GM19372 (cell line): ENCODE measurements around the gene EXOC6B.

Experiments
- ATAC-seq: cut with Tn5 transposase; IDR thresholded peaks from one replicate; pipeline ENCODE4 v1.9.1; 2021; ENCODE audit warnings: mild to moderate bottlenecking, low read depth, moderate library complexity; ENCODE audit not compliant: unreplicated experiment

The EXOC6B gene

DNA sequence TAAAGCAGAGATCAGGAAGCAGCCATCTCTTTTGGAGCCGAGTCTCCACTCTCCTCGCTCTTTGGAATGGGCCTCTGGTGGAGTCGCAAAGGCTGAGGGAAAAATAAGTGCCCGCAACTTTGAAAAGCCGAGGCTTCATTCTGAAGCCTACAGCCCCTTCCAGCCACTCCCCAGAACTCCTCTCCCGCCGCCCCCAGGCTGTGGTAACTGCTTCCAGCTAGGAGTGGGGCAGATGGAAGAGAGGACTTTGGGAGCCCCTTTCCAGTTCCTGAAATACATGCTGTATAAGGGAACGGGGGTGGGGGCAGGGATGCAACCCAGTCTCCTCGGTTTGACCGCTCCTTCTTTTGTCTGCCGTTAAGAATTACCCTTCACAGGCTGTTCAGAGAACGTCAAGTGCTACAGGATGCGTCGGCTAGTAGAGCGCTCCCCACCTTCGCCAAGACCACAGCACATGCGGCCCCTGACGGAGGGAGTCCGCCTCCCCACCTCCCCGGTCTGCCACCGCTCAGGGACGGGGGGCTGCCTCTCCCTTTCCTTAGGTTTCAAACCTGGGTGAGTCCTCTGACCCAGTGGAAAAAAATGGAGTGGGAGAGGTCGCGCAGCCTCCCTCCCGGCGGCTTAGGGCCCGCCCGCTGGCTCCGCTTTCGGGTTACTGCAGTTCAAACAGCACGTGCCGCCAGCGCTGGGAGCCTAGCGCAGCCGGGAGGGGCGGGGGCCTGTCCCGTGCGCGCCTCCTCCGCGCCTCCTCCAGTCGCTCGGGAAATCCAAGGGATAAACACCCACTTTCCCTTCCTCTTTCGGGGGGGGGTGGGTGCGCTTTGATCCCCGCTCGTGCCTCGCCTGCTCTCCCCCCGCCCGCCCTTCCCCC is 683.0 kb downstream of the EXOC6B start:
- ATAC-seq, result no peak

DNA sequence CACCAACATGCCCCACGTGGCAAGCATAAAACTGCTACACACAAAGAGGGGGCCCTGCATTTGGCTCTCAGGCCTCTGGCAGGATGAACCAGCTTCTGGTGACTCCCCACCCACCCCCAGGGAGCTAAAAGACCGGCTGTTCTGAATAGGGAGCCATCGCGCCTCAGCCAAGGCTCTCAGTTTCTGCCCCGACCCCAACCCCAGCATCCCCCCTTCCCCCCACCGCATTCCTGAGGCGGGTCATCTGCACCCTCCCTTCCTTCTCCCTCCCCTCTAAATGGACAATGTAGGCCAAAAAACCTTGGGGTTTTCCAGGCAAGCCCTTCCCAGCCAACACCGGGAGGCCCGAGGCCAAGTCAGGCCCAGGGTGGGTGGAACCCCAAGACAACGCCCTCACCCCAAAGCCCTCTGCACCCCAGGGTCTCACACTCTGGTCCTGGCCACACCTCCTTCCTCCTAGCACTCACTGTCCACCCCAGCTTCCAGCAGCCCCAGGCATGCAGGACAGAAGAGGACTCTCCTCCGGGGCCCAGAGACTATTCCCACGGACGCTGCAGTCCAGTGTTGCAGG is 683.9 kb downstream of the EXOC6B start:
- ATAC-seq, result no peak

DNA sequence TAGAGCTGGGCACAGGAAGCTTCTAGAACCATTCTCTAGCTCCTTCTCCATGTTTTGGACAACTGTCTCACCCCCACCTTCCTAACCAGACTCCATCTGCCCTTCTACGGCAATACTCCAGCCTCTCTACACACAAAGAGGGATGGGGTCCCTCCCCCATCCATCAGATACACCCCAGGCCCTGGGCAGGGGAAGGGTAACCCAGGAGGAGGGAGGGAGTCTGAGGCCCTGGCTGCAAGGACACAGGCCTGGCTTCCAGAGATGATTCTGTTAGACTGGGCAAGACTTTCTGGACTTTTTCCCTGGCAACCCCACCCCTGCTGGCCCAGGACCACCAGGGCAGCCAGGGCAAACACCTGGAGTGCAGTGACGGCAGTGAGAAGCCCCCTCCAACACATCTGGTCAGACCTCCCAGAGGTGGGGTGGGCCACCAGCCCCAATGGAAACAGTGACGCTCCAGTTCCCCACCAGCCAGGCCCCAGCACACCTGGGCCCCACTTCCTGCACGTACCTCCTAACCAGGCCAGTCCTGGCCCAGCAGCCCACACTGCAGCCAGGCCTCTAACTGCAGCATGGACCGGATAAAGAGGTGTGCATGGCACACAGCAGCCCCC is 684.7 kb downstream of the EXOC6B start:
- no peak for ATAC-seq

DNA sequence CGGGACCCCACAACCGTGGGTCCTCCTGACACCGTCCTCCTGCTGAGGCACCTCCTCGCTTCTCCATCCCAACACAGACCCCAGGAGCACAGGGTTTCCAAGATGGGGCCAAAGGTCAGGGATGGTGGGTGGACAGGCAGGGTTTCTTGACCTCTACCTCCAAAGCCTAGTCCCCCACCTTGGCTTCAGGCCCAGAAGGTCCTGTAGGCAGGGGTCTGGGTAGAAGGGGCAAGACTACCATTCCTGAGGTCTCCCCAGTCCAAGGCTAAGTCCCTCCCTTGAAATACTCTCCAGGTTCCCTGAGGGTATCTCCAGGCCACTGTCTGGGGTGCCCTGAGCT is 685.2 kb downstream of the EXOC6B start:
- no peak for ATAC-seq

DNA sequence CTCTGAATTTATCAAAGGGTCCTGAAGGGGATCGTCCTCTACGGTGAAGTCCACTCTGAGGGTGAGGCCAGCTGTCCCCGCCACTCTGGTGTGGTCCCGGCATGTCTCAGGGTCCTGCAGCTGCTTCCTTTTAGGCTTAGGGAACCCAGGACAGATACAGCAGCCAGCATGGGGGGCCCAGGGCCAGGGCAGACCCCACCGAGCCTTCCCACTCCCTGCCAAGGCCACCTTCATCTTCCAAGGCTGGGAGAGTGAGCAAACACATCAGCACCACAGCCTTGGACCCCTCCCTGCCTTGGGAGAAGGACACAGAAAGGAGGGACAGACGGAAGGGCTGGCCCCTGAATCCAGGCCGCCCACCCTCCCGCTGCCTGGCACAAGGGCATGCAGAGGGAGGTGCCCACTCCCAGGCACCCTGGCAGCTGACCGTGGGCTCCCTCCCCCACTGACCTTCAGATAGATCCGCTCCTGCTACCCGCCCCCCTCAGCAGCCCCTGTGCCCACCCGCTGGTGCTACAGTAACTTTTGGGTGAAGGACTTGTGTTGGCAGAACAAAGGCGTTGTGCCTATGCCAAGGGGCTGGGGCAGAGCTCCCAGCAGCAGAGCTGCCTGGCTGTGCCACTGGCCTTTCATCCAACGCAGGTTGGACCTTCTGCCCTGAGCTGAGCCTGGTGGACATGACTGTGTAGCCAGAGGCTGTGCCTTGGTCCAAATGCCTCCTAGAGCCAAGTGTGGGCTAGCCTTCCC is 685.8 kb downstream of the EXOC6B start:
- ATAC-seq, result no peak

DNA sequence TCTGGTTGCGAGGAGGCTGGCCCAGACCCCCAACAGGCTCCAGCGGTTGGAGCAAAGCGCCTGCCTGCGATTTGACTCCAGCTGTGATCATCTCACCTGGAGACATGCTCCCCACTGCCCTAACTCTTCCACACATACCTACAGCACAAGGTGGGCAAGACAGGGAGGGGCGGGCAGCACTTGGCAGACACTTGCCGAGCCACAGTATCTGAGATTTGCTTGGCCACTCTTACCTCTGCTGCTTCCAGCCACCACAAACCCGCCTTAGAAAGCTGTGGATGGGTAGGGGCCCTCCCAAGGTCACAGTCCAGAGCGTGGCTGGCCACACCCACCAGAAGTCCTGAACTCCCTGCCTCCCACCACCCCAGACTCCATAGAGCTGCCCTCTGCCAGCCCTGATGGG is 686.4 kb downstream of the EXOC6B start:
- ATAC-seq, result no peak

DNA sequence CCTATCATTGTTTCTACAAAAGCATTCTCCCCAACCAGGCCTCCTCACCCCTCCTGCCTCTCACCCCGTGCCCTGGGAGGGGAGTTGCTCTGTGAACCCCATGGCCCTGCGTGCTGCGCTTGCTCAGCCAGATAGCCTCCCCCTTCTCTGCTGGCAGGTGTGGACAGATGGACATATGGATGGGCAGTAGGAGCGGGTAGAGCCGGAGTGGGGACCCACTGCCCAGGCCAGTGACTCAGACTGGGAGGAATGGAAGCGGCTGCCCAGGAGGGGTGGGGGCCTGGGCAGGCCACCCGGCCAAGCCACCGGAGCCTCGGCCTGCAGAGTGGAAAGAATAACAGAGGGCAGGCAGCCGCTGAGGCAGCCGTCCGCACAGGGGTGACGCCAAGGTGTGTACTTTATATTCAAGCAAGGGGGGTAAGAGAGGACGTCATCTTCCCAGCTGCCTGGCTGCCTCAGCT is 686.9 kb downstream of the EXOC6B start:
- ATAC-seq, result no peak

DNA sequence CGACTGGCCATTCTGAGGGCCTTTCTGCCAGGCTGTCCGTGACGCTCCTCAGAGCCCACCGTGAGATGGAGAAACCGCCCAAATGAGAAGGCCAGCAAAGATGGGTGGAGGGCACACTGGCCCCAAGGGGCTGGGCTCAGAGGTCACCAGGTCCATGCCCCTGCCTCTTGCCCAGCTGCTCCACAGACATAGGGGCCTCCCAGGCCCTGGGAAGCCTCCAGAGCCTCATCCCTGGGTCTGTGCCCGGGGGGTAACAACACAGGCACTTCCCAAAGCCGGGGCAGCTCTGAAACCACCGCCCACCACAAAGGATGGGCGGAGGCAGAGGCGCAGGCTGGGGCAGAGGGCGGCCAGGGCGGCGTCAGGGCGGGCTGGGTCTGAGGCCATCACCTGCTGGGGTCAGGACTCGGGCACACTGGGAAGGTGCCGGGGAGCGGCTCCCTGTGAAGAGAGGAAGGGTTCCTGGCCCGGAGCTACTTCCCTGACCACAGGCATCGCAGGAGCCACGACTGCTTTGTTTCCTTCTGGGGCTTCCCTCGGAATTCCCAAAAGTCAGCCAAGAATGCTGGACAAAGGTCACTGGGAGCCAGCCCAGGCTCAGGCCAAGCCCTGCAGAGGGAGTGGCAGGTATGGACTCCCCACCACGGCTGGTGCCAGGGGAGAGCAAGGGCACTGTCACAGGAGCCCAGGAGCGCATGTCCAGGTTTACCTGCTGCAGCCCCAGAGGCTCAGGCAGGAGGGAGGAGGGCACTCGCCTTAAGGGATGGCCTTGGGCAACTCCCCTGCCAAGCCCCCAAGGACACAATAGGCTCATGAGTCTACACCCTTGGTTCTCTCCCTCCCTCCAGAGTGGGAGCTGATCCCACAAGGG is 687.6 kb downstream of the EXOC6B start:
- no peak for ATAC-seq

DNA sequence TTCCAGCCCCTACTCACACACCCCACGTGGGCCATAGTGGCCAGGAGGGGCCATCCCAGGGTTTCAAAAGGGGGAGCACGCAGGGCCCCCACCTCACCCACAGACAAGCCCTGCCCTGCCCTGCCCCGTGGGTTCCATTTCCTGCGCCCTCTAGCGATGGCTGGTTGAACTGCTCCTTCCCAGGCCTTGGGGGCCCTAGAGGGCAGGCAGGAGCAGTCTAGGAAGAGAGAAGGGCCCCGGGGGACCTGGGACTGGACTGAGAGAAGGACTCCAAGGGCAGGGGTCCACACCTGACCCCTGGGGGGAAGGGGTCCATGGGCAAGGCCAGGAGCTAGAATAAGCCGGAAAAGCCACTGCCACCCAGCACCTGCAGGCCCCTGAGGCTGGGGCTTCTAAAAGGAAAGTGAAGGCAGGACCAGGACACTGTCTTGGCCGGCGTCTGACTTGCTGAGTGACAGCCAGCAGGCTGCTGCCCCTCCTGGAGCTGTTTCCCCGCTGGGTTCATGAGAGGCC is 688.3 kb downstream of the EXOC6B start:
- ATAC-seq, result peak; percentile 87

DNA sequence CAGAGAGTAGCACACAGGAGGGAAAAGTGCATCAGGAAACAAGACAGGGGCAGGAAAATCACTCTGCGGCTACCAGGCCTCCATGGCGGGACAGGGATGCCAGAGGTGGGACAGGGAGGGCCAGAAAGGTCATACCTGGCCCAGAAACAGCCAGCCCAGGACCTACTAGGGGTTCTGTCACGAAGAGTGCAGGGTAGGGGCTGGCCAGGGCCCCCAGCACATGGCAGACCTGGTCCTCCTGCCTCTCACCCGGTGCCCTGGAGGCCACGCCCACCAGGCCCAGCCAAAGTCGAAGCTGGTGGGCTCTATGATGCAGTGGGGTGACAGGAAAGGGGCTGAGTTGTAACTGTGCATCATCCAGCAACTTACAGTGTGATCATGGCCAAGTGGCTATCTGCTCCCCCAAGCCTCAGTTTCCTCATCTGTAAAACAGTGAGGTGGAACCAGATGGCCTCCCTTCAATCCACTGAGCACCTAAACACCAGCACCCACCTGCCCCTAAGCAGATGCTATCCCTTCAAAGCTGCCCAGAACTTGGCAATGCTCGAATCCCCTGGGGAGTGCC is 688.8 kb downstream of the EXOC6B start:
- peak; percentile 11 for ATAC-seq

DNA sequence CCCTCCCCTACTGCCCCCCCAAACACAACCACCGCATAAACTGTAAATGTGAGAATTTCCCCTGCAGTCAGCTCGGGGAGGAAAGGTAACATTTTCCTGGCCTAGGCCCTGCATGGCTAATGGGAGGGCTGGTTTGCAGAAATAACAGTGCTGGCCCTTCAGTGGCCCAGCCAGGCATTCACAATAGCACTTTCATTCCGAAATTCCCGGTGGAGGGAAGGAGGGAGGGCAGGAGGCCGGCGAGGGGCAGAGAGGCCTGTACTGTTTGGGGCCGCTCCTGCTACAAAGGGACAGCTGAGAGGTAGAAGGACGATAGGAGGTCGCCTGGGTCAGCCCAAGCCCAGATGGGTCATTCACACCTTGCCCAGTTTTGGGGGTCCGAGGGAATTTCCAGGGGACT is 689.5 kb downstream of the EXOC6B start:
- no peak for ATAC-seq

DNA sequence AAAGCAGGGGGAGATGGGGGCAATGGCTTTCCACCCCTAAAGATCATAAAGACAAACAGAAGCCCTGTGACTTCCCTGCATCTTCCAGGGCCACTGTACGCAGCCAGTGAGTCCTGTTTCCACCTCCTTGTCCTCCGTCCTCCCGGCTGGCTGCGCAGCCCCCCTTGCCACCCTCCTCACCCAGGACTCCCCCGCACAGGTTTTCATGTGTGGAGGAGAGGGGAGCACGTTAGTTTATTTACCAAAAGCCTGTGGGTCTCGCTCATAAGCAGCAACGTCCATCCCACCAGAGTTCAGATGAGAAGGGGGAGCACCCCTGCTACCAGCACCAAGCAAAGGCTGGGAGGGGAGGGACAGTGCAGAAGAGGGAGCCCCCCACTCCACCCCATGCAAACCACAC is 689.9 kb downstream of the EXOC6B start:
- ATAC-seq, result no peak

DNA sequence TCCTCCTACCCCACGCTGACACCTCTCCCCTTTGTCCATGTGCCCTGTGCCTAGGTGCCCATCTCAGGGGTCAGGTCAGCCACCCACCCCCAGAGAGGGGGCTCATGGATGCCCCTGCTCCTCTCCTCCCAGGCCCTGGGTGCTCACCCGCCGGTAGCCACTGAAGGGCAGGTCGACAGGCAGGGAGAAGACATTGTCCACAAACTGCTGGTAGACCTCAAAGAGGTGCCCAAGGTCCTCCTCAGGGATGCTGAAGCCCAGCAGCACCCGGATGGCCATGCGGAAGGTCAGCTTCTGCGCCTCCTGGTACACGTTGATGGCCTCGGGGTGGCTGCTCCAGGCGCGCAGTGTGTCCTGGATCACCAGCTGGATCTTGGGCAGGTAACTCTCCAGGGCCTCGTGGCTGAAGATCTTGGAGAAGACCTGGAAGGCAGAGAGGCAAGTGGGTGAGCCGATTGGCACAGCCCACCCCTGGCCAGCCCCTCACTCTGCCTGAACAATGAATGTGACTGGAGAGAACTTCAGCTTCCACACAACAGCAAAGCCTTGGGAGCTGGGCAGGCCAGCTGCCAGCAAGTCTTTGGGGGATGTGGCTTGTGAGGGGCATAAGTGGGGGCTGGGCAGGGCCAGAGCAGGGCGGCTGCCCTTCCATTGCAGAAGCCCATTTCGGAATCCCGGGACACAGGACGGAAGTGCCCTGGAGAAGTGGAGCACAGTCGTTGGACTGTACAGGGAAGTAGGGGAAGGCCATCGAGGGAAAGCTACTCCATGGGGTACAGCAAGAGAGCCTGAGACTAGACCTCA is 690.6 kb downstream of the EXOC6B start:
- no peak for ATAC-seq

DNA sequence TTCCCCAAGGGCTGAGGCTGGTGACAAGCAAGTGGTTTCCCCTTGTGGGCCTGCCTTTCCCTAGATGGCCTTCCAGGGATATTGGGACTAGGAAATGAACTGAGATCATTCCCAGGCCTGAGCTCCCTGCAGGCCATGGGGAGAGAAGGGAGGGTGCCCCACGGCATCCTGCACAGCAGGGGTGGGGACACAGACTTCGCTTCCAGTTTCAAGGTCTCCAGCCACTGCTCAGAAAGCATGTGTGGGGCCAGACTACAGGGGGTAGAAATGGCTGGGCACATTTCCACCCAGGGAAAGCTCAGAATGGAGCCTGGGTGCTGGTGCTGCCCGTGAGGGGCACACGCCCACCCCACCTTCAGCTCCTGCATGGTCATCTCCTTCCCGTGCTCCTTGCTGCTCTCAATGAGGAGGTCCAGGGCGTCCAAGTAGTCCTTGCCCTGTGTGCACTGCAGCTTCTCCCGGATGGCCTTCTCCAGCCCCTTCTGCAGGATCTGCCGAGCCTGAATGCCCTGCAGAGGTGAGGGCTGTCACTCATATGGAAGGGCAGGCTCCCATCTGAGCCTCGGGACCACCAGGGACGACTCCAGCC is 691.3 kb downstream of the EXOC6B start:
- no peak for ATAC-seq

DNA sequence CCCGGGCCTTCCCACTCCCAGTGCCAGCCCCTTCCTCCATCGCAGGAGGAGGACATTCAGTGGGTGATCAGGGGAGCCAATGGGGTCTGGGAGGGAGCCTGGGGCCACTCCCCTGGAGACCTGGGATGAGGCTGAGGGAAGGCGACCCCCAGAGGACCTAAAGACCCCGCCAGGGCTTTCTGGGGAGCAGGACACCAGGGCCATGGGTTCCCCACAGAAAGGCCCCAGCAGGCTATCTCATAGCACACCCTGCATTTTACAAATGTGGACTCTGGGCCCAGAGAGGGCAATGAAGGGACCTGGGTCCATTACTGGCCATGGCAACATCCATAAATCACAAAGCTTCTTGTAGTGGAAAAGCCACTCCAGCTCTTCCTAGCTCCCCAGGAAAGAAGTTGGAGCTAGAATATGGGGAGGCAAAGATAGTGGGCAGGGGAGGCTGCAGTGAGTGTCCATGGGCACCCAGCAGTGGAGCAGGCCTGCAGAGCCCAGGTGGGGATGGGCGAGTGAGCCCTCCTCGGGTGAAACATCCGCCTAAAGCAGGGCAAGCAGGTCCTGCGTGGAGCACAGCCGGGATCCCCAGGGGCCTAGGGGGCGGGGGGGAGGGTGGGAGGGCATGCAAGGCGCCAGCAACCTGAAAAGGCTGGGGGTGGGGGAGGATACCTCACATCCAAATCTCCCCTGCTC is 692.0 kb downstream of the EXOC6B start:
- ATAC-seq, result no peak

DNA sequence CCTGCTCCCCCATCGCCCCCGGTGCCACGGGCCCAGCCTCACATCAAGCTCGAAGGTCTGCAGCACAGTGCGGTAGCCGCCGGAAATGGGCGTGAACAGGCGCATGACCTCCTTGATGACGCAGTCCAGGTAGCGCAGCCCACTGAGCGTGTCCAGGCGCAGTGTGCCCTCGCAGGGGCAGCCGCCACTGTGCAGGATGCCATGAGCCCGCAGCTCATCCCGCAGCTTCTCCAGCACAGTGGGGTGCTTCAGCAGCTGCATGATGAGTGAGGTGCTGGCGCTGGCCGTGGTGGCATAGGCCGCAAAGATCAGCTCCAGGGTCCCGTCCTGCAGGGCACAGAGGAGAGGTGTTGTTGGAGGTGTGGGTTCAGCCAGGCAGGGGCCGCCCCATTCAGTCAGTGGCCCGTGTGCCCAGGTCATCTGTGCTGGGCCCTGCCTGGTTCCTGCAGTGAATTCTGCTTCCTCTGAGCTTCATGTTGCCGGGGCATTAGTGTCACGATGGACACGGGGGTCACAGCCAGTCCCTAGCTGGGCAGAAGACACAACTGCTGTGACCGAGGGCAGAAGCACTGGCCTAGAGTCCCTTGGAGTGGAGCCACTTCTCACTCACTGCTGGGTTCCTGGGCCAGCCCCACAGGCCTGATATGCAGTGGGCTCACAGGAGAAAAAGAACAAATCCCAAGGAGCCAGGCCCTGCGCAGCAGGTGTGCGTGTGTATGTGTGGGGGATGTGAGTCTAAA is 692.7 kb downstream of the EXOC6B start:
- no peak for ATAC-seq
